HG02759 (cell line): ENCODE results near the gene GLRA2.

Source experiments
- ATAC-seq: cut with Tn5 transposase; IDR thresholded peaks from one replicate; pipeline ENCODE4 v1.9.1; 2021; ENCODE audit warnings: mild to moderate bottlenecking, moderate library complexity; ENCODE audit not compliant: unreplicated experiment

GLRA2 gene

DNA sequence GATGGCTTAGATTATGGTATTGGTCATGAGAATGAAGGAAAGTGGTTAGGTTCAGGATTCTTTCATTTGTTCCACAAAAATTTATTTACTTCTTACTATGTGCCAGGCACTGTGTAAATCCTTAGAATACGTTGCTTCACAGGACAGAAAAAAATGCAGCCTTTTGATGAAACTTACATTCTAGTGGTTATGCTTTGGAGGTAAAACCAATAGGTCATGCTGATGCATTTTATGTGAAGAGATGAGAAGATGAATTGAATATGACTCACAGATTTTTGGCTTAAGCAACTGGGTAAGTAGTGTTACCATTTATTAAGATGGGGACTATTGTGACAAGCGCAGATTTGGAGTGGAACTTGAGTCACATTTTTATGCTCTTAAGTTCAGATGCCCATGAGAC is 165.3 kb downstream of the GLRA2 start:
- ATAC-seq = no peak

GRCh38 chrX:14697451-14697850 is 168.1 kb downstream of the GLRA2 start:
- ATAC-seq = peak; percentile 61

GRCh38 chrX:14698790-14699189 is 169.5 kb downstream of the GLRA2 start:
- no peak for ATAC-seq

GRCh38 chrX:14700982-14701381 is 171.6 kb downstream of the GLRA2 start:
- no peak for ATAC-seq

- ATAC-seq = no peak
Measured at GRCh38 chrX:14702145-14702544, 172.8 kb downstream of the GLRA2 start.

GRCh38 chrX:14712096-14712495 is 182.8 kb downstream of the GLRA2 start:
- ATAC-seq = no peak

- ATAC-seq = no peak
Measured at GRCh38 chrX:14717949-14718348, 188.6 kb downstream of the GLRA2 start.

GRCh38 chrX:14718403-14718802 is 189.1 kb downstream of the GLRA2 start:
- ATAC-seq = no peak

DNA sequence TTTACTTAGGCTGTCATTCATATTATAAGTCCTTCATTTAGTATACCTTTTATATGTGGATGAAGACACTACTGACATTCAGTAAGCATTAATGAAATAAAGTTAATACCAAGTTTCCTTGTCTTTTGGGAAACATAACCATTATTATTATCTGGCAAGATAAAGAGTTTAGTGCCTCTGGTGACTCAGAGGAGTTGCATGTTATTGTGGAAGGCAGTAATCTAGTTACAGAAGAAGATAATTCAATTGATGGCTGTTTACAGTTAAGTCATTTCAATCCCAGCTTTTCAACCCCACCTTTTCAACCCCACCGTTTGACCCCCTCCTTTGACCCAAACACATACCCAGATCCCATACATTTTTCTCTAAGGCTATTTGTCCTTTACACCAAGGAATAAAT is 199.7 kb downstream of the GLRA2 start:
- no peak for ATAC-seq

DNA sequence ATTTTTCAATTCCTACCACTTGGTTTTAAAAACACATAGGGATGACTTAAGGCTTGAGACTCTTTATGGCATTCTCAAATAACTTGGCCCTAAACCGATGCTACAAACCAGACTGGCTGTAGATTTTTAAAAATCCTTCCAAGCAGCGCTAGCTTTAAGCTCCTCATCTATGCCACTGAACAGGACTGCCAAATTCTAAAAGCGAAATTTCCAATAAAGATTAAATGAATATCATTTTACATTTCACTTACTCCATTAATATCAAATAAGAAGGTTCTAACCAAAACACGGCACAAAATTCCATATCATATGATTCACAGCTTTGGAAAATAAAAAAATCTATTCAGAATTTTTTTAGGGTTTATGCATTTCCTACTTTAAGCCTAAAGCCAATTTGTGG is 209.3 kb downstream of the GLRA2 start:
- no peak for ATAC-seq

GRCh38 chrX:14753441-14753840 is 224.1 kb downstream of the GLRA2 start:
- ATAC-seq = no peak

- no peak for ATAC-seq
Measured at GRCh38 chrX:14758029-14758491, 228.7 kb downstream of the GLRA2 start.

- no peak for ATAC-seq
Measured at GRCh38 chrX:14775416-14775815, 246.1 kb downstream of the GLRA2 start.

- no peak for ATAC-seq
Measured at GRCh38 chrX:14776901-14777300, 247.6 kb downstream of the GLRA2 start.

DNA sequence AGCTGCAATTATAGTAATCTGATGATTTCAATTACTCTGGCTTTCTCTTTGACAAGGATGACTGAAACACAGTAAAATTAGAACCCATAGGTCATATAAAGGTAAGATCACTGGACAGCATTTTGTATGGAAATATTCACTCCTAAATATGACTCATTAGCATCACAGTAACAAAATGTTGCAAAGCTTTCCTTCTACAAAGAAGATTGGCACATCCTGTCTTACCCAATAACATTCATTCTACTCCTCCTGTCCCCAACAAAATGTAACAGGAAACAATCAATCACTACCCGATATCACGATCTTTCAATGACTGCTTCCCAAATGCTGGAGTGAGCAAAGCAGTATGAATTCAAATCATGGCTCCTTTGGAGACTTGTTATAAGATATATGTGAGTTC is 248.2 kb downstream of the GLRA2 start:
- no peak for ATAC-seq

DNA sequence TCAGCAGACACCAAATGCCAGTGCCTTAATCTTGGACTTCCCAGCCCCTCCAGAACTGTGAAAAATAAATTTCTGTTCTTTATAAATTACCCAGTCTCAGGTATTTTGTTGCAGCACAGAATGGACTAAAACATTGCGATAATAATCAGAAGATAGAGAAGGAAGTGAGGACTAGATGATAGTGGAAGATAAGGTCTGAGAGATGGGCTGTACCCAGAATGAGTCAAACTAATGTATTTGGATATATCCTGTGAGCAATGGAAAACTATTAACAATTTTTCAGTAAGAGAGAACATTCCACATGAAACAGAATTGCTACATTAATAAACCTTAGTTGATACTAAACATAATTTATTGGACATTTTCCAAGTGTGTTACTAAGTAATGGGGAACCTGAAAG is 250.2 kb downstream of the GLRA2 start:
- ATAC-seq = no peak
